ENCODE measurements around the gene DEFB128. TPM values are rescaled to one million over a fixed set of nuclear protein-coding genes. Genes with fewer than 3 reads are reported as not detected.

DEFB128 gene
- total and polyA plus RNA-seq, 10 of the 15 experiments (the other 5 are each of a cell fraction or from before 2014, with no cell fraction given), result not detected

DNA sequence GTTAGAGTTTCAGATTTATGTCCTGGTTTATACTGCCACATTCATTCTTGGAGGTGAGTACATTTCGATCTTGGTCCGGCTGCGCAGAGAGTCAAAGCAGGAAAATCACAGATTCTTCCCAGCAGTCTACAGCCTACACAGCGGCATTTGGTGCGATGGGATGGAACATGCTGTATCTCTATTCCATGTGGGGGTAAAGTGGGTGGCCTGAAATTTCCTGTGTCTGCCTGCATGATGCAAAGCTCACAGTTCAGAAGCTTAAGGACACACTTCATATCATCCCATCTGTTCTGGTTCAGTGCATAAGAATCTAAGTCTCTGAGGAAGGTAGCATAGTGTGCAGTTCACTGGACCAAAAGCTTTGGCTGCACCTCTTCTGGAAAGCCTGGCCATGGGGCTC lies 32.4 kb downstream of the DEFB128 start, which contains the start of gene DEFB127 (continued):
- TF ChIP-seq, protein P1, sequence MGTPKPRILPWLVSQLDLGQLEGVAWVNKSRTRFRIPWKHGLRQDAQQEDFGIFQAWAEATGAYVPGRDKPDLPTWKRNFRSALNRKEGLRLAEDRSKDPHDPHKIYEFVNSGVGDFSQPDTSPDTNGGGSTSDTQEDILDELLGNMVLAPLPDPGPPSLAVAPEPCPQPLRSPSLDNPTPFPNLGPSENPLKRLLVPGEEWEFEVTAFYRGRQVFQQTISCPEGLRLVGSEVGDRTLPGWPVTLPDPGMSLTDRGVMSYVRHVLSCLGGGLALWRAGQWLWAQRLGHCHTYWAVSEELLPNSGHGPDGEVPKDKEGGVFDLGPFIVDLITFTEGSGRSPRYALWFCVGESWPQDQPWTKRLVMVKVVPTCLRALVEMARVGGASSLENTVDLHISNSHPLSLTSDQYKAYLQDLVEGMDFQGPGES (IDR thresholded peaks at IDR 0.05), result no peak
- TF ChIP-seq SPI1 (IDR thresholded peaks at IDR 0.05; ENCODE audit: borderline replicate concordance, insufficient read depth, low read depth, low read length), result no peak
- TF ChIP-seq, protein P2, sequence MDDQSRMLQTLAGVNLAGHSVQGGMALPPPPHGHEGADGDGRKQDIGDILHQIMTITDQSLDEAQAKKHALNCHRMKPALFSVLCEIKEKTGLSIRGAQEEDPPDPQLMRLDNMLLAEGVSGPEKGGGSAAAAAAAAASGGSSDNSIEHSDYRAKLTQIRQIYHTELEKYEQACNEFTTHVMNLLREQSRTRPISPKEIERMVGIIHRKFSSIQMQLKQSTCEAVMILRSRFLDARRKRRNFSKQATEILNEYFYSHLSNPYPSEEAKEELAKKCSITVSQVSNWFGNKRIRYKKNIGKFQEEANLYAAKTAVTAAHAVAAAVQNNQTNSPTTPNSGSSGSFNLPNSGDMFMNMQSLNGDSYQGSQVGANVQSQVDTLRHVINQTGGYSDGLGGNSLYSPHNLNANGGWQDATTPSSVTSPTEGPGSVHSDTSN (IDR thresholded peaks at IDR 0.05; ENCODE audit: insufficient replicate concordance, low read depth, low read length), result no peak
- TF ChIP-seq STAT1 (conservative IDR thresholded peaks at IDR 0.05), result no peak
- TF ChIP-seq FOXM1 (IDR thresholded peaks at IDR 0.05; ENCODE audit: low read depth, low read length), result no peak
- TF ChIP-seq SMAD1 (IDR thresholded peaks at IDR 0.05; ENCODE audit: low read depth, partially characterized antibody), result no peak

DNA sequence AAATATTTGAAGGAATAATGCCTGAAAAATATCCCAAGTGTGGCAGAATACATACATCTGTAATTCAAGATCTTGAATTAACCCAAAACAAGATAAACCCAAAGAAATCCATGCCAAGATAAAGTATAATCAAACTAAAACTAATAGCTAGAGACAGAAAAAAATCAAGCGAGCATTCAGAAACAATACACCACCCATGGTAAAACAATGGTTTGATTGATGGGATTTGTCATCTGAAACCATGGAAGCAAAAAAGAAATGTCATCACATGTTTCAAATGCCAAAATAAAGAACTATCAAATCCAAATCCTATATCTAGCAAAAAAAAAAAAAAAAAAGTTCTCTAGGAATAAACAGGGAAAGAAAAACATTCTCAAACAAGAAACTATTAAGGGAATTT lies 37.4 kb downstream of the DEFB128 start:
- no peak for FAIRE-seq
- H3K4me2 ChIP-seq (ENCODE audit: control insufficient read depth, insufficient read depth), result no peak overlapping the region
- H4K20me1 ChIP-seq (ENCODE audit: control insufficient read depth, insufficient read depth), result no peaks in the 10 kb centered on the region
- intact Hi-C loops (cut with micrococcal nuclease; ENCODE audit: unreplicated experiment), result no loop called here
- ChIA-PET POLR2A (no interaction called here), CTCF (no interaction called here), RAD21 (ENCODE audit: unreplicated experiment) (no interaction called here), SMC1A (ENCODE audit: uncharacterized antibody, unreplicated experiment) (no interaction called here)
- no peaks in the 10 kb centered on the region for H3K9me3 ChIP-seq (replicated peaks; ENCODE audit: control insufficient read depth, insufficient read depth, low read length)
- H3K27me3 ChIP-seq (replicated peaks in 1 of 2; ENCODE audit: control insufficient read depth in 2 of 2, insufficient read depth in 2 of 2, low read length in 1 of 2), result no peaks in the 10 kb centered on the region; a peak in 1 of 4 replicates
- no peaks in the 10 kb centered on the region for H3K36me3 ChIP-seq (ENCODE audit: control insufficient read depth in 2 of 2, insufficient read depth in 2 of 2, low read length in 1 of 2)
- no peak overlapping the region for H3K27ac ChIP-seq (ENCODE audit: control insufficient read depth, insufficient read depth)
- BruUV-seq (replicated peaks), result no TSS peak
- no peak overlapping the region for H2AFZ ChIP-seq (ENCODE audit: control insufficient read depth, low read depth, low read length)
- in situ Hi-C loops (cut with MboI), result no loop called here
- no peak overlapping the region for H3K9ac ChIP-seq (ENCODE audit: control insufficient read depth, insufficient read depth, low read length)
- no peak for DNase-seq (ENCODE audit: low read depth, low spot score)
- H3K4me3 ChIP-seq, result no peak overlapping the region
- ATAC-seq, result no peak
- H3K4me1 ChIP-seq (ENCODE audit: control insufficient read depth, insufficient read depth, low read length), result no peaks in the 10 kb centered on the region
- no peaks in the 10 kb centered on the region for H3K79me2 ChIP-seq (ENCODE audit: control insufficient read depth, insufficient read depth, low read length)
- TF ChIP-seq NBN (IDR thresholded peaks at IDR 0.05), result no peak
- no peak for TF ChIP-seq HDGF (IDR thresholded peaks at IDR 0.05)
- no peak for TF ChIP-seq GATAD2B (conservative IDR thresholded peaks at IDR 0.05; ENCODE audit: low read depth)
- TF ChIP-seq, protein P3, sequence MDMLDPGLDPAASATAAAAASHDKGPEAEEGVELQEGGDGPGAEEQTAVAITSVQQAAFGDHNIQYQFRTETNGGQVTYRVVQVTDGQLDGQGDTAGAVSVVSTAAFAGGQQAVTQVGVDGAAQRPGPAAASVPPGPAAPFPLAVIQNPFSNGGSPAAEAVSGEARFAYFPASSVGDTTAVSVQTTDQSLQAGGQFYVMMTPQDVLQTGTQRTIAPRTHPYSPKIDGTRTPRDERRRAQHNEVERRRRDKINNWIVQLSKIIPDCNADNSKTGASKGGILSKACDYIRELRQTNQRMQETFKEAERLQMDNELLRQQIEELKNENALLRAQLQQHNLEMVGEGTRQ (IDR thresholded peaks at IDR 0.05; ENCODE audit: borderline replicate concordance, low read depth, low read length), result no peak
- TF ChIP-seq SMAD5 (IDR thresholded peaks at IDR 0.05; ENCODE audit: low read depth), result no peak
- TF ChIP-seq, protein P4, sequence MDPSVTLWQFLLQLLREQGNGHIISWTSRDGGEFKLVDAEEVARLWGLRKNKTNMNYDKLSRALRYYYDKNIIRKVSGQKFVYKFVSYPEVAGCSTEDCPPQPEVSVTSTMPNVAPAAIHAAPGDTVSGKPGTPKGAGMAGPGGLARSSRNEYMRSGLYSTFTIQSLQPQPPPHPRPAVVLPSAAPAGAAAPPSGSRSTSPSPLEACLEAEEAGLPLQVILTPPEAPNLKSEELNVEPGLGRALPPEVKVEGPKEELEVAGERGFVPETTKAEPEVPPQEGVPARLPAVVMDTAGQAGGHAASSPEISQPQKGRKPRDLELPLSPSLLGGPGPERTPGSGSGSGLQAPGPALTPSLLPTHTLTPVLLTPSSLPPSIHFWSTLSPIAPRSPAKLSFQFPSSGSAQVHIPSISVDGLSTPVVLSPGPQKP (IDR thresholded peaks at IDR 0.05; ENCODE audit: low read depth, low read length), result no peak
- no peak for TF ChIP-seq PAX8 (IDR thresholded peaks at IDR 0.05)
- TF ChIP-seq ZNF622 (IDR thresholded peaks at IDR 0.05), result no peak
- 88% methylated on average over 1 of the region's 1 CpG for WGBS (ENCODE audit: insufficient coverage, insufficient replicate concordance, low lambda C conversion rate, missing lambda C conversion rate)

Measured in GM12878 (cell line).